IPS-20b (cell line): ENCODE data around the gene HAUS7.
"Not testable (repeated sequence)": the region's sequence is repeated elsewhere in the genome, so short reads cannot be mapped to it uniquely, and the experiment has no call there.

Source experiments
- H3K27ac ChIP-seq: one replicate; pipeline ENCODE4 v1.5.1; 2013; ENCODE audit warnings: low read length
- H3K27me3 ChIP-seq: 2 replicates; pipeline ENCODE4 v1.6.1; 2013; ENCODE audit warnings: mild to moderate bottlenecking, low read length, inconsistent platforms; ENCODE audit not compliant: insufficient read depth
- H3K36me3 ChIP-seq: 2 replicates; pipeline ENCODE4 v1.6.1; 2013; ENCODE audit warnings: low read depth, mild to moderate bottlenecking, inconsistent platforms, low read length, moderate library complexity; ENCODE audit not compliant: insufficient read depth
- H3K4me1 ChIP-seq: 2 replicates; pipeline ENCODE4 v1.6.1; 2013; ENCODE audit warnings: mild to moderate bottlenecking, control low read depth, inconsistent platforms, low read length, moderate library complexity; ENCODE audit not compliant: insufficient read depth
- H3K4me3 ChIP-seq: 2 replicates; pipeline ENCODE4 v1.5.1; 2013; ENCODE audit warnings: mild to moderate bottlenecking, low read length, inconsistent platforms
- H3K9ac ChIP-seq: 2 replicates; pipeline ENCODE4 v1.6.1; 2013; ENCODE audit warnings: low read depth, mild to moderate bottlenecking, inconsistent platforms, low read length, moderate library complexity
- H3K9me3 ChIP-seq: 2 replicates; pipeline ENCODE4 v1.6.1; 2013; ENCODE audit warnings: mild to moderate bottlenecking, low read depth, low read length, inconsistent platforms; ENCODE audit not compliant: insufficient read depth

HAUS7 gene

DNA sequence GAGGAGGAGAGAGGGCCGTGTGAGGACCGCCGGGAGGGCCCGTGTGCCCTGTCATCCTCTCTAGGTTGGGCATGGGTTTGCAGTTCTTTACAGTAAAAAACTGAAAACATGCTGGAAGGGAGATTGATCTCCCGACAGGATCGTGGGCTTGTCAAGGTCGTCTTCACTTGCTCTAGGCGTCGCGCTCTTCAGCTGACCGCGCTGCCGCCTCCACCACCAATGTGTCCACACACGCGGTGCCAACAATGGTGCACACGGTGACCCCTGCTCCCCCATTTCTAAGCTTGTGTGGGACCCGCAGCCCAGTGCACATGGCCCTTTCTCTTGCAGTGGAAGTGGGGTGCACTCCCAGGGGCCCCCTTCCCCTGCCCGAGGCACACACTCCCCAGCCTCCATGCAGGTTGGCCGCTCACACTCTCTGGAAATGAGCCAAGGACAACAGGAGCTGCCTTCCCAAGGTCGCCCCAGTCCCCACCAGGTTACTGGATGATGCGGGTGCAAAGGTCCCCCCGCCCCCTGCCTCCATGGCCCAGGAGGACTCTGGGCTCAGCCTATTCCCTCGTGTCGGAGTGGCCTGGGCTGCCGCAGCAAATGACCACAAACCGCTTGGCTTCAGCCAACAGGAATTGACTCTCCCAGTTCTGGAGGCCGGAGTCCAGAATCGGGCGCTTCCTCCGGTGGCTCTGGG, 60.8 kb downstream of the HAUS7 start:
- Histone ChIP-seq H3K4me3 (no peak overlapping the region), H3K27me3 (peaks cover 30% of the 10 kb centered on the region), H3K36me3 (no peaks in the 10 kb centered on the region), H3K9ac (no peak overlapping the region), H3K27ac (no peak overlapping the region), H3K4me1 (no peaks in the 10 kb centered on the region), H3K9me3 (no peaks in the 10 kb centered on the region)

DNA sequence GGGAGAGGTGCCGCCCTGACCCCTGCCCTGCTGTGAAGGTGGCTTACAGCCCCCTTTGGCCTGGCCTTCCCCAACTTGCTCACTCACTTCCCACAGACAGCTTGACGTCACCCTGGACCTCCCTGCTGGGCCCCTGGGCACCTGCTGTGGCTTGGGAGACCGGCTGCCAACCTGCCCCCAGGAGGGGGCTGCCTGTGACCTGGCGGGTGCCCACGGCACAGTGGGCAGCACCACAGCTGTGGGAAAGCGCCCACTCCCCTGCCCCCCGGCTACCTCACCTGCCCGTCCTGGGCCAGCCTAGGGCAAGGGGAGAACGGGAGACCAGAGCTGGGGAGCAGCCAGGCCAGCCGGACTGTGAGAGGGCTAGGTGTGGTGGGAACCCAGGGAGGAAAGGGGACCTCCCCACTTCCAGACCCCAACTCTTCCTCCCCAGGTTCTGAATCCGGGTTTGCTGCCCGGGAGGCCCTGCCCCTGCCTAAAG, 61.5 kb downstream of the HAUS7 start:
- no peak overlapping the region for H3K9ac ChIP-seq
- no peak overlapping the region for H3K4me3 ChIP-seq
- H3K9me3 ChIP-seq = no peaks in the 10 kb centered on the region
- peaks cover 30% of the 10 kb centered on the region for H3K27me3 ChIP-seq
- H3K36me3 ChIP-seq = no peaks in the 10 kb centered on the region
- H3K27ac ChIP-seq = no peak overlapping the region
- H3K4me1 ChIP-seq = no peaks in the 10 kb centered on the region

- no peaks in the 10 kb centered on the region for H3K36me3 ChIP-seq
- no peaks in the 10 kb centered on the region for H3K9me3 ChIP-seq
- H3K9ac ChIP-seq = no peak overlapping the region
- H3K27me3 ChIP-seq = peaks cover 30% of the 10 kb centered on the region
- no peaks in the 10 kb centered on the region for H3K4me1 ChIP-seq
- H3K4me3 ChIP-seq = no peak overlapping the region
- H3K27ac ChIP-seq = no peak overlapping the region
These were observed 62.1 kb downstream of the HAUS7 start for GRCh38 chrX:153408221-153408721.

GRCh38 chrX:153407736-153408135, 62.6 kb downstream of the HAUS7 start:
- Histone ChIP-seq H3K4me3 (no peak overlapping the region), H3K9me3 (no peaks in the 10 kb centered on the region), H3K27me3 (peaks cover 27% of the 10 kb centered on the region), H3K4me1 (no peaks in the 10 kb centered on the region), H3K36me3 (no peaks in the 10 kb centered on the region), H3K9ac (no peak overlapping the region; the same call in 1 of the 2 replicates), H3K27ac (no peak overlapping the region)

- no peaks in the 10 kb centered on the region for H3K9me3 ChIP-seq
- H3K27me3 ChIP-seq = peaks cover 19% of the 10 kb centered on the region
- no peaks in the 10 kb centered on the region for H3K4me1 ChIP-seq
These were observed 63.5 kb downstream of the HAUS7 start for GRCh38 chrX:153406903-153407302.

DNA sequence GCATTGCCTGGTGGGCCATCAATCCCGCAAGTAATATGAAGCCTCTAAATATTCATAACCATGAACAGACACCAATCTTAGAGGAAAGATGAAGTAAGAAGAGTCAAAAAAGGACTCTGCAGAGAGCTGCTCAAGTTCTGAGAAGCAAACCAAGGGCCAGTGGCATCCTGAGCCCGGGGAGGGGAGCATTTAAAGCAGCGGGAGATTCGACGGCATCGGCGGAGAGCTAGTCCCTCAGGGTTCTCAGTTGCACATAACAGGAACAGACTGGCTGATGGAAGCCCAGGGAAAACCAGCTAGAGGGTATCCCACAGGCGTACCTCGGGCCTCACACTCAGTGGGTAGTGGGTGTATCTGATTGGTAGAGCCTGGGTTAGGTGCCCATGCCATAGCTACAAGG, 64.4 kb downstream of the HAUS7 start:
- peaks cover 10% of the 10 kb centered on the region for H3K27me3 ChIP-seq
- H3K9ac ChIP-seq = no peak overlapping the region
- no peak overlapping the region for H3K4me3 ChIP-seq
- no peaks in the 10 kb centered on the region for H3K9me3 ChIP-seq
- H3K27ac ChIP-seq = no peak overlapping the region
- no peaks in the 10 kb centered on the region for H3K36me3 ChIP-seq
- no peaks in the 10 kb centered on the region for H3K4me1 ChIP-seq

More at GRCh38 chrX:153406903-153407302, 63.5 kb downstream of the HAUS7 start:
- Histone ChIP-seq H3K36me3 (no peaks in the 10 kb centered on the region), H3K27ac (no peak overlapping the region), H3K4me3 (no peak overlapping the region), H3K9ac (no peak overlapping the region)

DNA sequence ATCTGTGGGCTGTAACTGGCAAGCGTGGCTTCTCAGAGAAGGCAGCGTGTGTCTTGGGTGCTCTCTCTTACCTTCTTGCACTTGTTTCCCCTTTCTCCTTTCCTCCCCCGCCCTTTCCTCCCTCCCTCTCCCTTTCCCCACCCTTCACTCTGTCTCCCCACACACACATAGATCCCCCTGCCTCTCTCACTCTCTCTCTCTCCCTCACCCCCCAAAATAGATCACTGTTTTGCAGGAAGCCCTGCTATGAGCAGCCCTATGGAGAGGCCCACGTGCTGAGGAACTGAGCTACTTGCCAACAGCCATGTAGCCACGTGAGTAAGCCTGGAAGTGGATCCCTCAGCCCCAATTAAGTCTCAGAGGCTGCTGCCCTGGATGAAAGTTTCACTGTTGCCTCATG, 65.0 kb downstream of the HAUS7 start:
- Histone ChIP-seq H3K9me3 (no peaks in the 10 kb centered on the region), H3K36me3 (no peaks in the 10 kb centered on the region), H3K9ac (no peak overlapping the region), H3K27ac (no peak overlapping the region), H3K27me3 (peaks cover 4% of the 10 kb centered on the region; the same call in 1 of the 2 replicates), H3K4me1 (no peaks in the 10 kb centered on the region), H3K4me3 (no peak overlapping the region)

DNA sequence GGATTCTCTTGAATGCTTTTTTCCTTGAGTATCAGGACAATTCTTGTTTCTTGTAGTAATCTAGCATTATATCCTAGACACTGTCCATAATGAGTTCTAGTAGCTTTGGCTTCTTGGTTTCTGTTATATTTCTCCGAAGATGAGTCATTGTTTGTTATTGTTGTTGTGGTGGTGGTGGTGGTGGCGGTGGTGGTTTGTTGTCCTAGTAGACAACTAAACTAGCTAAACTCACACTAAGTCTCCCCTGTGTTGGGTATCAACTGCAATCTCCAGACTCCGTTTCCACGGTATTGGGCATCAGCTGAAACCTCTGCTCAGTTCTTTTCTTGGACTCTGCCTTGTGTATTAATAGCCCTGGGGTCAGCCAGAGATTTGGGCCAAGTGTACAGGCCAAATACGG, 66.0 kb downstream of the HAUS7 start:
- not testable (repeated sequence) for H3K27ac ChIP-seq, H3K9me3 ChIP-seq, H3K36me3 ChIP-seq, H3K4me3 ChIP-seq, H3K27me3 ChIP-seq, H3K4me1 ChIP-seq, H3K9ac ChIP-seq

DNA sequence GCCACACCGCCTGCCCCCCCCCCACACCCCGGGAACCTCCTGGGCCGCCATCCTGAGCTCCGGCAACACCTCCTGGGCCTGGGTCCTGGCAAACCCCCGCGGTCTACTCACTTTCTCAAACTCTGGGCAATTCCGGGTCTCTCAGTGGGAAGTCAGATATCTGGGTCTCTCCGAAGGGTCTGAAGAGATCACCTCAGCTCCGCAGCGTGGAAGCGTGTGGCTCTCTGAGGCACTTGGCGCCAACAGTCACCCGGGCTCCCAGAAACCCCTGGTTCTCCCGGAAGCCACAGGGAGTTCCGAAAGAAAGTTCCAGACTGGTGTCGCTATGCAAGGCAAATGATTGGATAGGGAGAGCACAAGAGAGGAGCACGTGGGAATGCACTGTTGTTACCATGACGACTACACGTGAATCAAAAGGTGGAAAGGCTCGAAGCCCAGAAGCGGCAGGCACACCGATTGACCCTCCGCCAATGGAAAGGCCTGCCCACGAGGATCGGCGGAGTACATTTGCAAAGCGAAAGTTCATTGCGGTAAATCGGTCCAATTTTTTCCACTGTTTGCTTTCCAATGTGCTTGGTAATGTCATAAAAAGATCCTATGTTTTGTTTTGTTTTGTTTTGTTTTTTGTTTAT, 69.1 kb downstream of the HAUS7 start, which contains the start of gene PNMA6E:
TSS of gene PNMA6E (minus strand) at position 218 of the 632 bp plus-strand sequence. CDS start 2,501 bp downstream, outside the sequence.
- Histone ChIP-seq H3K9ac (no peak within 1 kb of the TSS), H3K36me3 (no peaks in the 10 kb centered on the region), H3K27ac (no peak within 1 kb of the TSS), H3K27me3 (no peaks in the 10 kb centered on the region), H3K9me3 (no peaks in the 10 kb centered on the region), H3K4me1 (no peaks in the 10 kb centered on the region), H3K4me3 (no peak within 1 kb of the TSS)

DNA sequence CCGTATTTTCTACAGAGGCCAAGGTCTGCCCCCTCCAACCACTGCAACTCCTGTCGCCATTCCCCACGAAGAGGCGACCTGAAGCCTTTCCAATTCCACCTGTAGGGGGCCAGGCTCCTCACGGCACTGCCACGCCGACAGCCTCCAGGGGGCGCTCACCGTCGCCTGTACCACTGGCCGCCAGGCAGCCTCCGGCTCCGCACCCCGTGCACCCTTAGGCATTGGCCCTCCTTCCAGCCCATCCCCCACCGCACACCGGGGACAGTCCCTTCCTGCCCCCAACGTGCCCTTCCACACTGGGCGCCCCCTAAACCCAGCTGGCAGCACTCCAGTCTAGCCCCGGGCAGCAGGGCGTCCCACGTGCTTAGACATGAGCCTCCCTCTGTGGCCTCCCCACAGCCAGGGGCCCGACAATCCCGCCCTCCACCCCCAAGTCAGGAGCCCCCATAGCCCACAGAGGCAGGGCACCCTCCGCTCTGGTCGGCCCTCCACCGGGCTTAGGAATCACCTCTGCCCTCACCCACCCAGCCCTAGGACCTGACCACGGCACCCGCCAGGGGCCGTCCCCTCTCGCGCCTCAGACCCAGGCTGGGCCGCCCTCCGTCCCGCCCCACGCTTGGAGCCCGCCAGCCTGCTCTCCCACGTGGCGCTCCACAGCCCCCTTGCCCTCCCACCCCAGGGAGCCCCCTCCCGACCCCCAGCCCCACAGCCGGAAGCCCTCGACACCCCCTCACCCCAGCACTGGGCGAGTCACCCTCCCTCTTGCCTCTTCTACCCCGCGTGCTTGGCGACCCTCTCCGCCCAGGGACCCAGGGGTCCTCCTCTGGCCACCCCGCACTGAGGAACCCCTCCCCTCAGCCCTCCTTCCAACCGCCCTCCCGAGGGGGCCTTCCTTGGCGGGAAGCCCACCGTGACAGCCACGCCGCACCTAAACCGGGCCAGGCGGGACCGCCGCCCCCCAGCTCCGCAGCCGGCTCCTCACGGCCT, 69.9 kb downstream of the HAUS7 start:
- H3K27ac ChIP-seq = no peak overlapping the region
- H3K4me1 ChIP-seq = no peaks in the 10 kb centered on the region
- H3K9me3 ChIP-seq = no peaks in the 10 kb centered on the region
- no peak overlapping the region for H3K4me3 ChIP-seq
- H3K36me3 ChIP-seq = no peaks in the 10 kb centered on the region
- H3K27me3 ChIP-seq = no peaks in the 10 kb centered on the region
- H3K9ac ChIP-seq = no peak overlapping the region

DNA sequence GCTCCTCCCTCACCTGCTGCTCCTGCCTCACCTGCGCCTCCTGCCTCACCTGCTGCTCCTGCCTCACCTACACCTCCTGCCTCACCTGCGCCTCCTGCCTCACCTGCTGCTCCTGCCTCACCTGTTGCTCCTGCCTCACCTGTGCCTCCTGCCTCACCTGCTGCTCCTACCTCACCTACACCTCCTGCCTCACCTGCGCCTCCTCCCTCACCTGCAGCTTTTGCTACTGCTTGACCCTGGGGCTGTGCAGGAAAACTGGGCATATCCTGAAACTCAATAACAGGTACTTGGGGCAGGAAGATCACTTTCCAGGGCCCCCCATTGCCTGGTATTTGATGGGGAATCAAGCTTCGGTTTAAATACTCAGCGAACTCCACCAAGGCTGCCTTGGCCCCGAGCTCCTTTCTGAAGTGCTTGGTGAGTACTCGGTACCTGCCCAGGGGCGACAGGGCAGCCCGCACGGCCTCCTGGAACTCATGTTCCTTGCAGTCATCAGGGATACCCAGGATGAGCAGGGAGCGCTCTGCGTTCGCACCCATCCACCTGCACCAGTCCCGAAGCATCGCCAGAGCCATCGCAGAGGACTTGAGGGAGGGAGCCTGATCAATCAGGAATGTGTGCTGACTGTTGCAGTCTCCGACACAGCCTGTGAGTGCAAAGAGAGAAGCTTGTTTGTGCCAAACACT, 72.0 kb downstream of the HAUS7 start:
- no peak overlapping the region for H3K4me3 ChIP-seq
- H3K27me3 ChIP-seq = no peaks in the 10 kb centered on the region

More for the DNA sequence above, 72.0 kb downstream of the HAUS7 start:
- no peak overlapping the region for H3K27ac ChIP-seq
- H3K36me3 ChIP-seq = no peaks in the 10 kb centered on the region
- no peaks in the 10 kb centered on the region for H3K4me1 ChIP-seq
- no peak overlapping the region for H3K9ac ChIP-seq
- no peaks in the 10 kb centered on the region for H3K9me3 ChIP-seq
